GM21786 (cell line): ENCODE measurements around the gene TBL1X.
A peak's percentile ranks its signal among the peaks of the same experiment; 100 is the strongest.

Experiments used
- ATAC-seq: cut with Tn5 transposase; IDR thresholded peaks from one replicate; pipeline ENCODE4 v1.9.1; 2021; ENCODE audit not compliant: unreplicated experiment

The TBL1X gene

DNA sequence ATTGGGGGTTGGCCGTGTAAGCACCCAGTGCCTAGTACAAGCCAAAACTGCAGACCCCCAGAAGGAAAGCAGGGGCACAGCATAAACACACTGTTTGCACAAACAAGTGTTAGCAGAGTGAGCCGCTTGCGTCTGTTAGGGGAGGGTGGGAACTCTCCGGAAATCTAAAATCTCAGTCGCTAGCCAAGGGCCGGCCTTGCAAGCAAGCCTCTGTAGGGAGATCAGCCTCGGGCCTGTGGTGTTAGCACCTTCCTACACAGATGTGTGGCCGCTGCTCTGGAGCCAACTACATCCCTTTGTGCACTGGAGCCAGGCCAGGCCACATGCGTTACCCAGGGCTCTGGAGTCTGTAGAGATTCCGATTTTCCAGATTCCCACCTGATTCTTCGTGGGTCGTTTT is 233.7 kb downstream of the TBL1X start:
- no peak for ATAC-seq

- no peak for ATAC-seq
Observed at GRCh38 chrX:9700555-9700954, 235.7 kb downstream of the TBL1X start.

DNA sequence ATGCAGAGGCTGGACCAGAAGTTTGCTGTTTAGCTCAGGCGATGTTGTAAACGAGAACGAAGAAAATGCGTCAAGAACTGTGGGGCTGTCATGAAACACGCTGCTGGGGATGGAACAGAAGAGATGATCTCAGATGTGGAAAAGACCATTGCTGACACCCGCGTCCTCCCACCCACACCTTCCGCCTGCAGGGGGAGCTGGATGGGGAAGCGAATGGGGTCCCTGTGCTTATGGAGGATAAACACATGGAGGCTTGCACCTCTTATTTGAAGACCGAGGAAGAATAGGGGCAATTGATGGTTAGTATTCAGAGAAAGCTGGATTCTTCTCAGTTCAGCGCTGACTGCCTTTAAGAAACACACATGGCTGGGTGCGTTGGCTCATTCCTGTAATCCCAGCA is 236.9 kb downstream of the TBL1X start:
- no peak for ATAC-seq

DNA sequence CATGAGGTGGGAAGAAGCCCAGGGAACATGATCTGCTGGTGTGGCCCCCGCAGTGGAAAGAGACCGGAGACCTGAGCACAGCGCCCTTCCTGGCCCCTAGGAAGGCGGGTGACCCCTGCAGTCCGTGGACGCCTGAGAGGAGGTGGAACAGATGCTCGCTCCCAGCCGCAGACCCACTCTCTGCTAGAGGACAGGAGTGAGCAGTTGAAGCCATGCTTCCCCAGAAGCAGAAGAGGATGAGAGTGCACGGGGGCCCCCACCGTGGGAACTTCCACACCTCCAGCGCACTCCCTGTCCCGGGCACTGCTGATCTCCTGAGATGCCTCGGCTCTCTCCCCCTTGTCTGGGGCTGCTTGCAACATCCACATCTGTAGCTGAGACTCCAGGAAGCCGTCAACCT is 238.5 kb downstream of the TBL1X start:
- no peak for ATAC-seq

DNA sequence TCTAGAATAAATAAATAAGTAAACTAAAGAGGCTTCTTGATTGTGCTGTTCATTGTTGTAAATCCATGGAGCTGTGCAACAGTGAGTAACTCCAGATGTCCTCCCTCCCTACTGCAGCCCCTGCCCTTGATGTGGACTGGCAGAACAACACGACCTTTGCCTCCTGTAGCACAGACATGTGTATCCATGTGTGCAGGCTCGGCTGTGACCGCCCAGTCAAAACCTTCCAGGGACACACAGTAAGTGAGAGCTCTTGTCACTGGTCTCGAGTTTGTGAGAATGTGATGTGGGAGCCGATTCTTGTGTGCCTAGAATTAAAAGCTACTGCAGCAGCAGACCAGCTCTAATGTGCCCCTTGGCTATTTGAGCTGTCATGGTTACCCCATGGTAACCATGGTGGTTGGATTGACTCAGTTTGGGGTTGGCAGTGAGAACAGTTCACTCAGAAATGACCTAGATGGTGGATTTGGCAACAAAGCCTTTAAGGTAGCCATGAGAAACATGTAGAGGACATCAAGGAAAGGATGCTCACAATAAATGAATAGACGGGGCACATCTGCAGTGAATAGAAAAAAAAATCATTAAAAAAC is 240.1 kb downstream of the TBL1X start:
- ATAC-seq, result no peak

DNA sequence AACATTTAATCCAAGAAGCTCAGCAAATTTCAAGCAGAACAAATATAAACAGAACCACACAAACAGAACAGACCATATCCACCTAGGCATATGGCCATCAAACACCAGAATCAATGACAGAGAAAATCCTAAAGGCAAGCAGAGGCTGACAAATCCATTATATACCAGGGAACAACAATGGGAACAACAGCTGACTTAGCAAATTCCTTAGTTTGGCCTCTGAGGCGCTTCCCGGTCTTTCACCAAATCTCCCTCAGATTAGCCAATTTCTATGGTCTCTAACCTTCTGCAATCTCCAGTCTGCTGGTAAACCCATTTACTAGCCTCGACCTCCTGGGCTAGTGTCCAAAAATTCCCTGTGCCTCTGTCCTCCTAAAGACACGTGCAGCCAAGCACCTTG is 241.6 kb downstream of the TBL1X start:
- ATAC-seq, result no peak

- no peak for ATAC-seq
Observed at GRCh38 chrX:9707306-9708033, 242.6 kb downstream of the TBL1X start.

- no peak for ATAC-seq
Observed at GRCh38 chrX:9708086-9708485, 243.2 kb downstream of the TBL1X start.

GRCh38 chrX:9708923-9709553 is 244.2 kb downstream of the TBL1X start:
- peak; percentile 81 for ATAC-seq

GRCh38 chrX:9710332-9710731 is 245.5 kb downstream of the TBL1X start:
- no peak for ATAC-seq

DNA sequence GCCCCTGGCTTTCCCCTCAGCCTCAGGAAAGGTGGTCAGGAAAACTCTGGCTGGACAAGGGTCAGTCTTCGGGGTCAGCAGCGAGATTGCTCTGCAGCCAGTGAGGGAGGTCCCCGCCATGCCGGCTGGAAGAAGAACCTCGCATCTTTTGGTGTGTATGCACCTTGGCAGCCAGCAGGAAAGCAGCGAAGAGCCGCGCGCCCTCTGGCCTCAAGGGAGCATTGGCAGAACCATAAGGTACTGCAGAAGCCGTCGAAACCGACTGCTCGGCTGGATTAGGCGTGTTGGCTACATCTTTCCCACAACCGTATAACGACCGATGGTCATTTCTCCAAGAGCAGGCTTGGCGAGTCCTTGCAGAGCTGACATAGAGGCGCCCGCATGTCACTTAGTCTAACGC is 252.5 kb downstream of the TBL1X start:
- ATAC-seq, result no peak

DNA sequence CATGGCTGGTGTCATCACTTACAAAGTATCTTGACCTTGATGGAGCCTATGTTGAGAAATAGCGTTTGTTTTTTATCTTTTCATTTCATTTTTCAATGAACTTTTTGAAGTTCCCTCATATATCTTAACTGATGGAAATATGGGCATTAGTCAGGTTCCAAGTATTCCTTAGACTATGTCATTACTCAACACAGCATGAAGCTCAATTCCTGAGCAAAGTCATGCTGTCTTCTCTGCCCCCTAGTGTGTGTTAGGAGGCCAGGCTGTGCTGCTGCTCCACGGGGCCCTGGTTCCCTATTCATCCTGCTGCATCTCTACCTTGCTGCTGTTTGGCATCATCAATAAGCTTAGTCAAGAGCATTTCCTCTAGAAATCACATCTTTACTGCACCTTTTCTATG is 259.9 kb downstream of the TBL1X start:
- ATAC-seq, result no peak

GRCh38 chrX:9728261-9728660 is 263.4 kb downstream of the TBL1X start:
- no peak for ATAC-seq

GRCh38 chrX:9729171-9729885 is 264.5 kb downstream of the TBL1X start:
- no peak for ATAC-seq

GRCh38 chrX:9730078-9730477 is 265.2 kb downstream of the TBL1X start:
- no peak for ATAC-seq

- no peak for ATAC-seq
Observed at GRCh38 chrX:9730752-9731151, 265.9 kb downstream of the TBL1X start.

GRCh38 chrX:9737363-9737762 is 272.5 kb downstream of the TBL1X start:
- no peak for ATAC-seq

GRCh38 chrX:9738151-9738550 is 273.3 kb downstream of the TBL1X start:
- ATAC-seq, result no peak

DNA sequence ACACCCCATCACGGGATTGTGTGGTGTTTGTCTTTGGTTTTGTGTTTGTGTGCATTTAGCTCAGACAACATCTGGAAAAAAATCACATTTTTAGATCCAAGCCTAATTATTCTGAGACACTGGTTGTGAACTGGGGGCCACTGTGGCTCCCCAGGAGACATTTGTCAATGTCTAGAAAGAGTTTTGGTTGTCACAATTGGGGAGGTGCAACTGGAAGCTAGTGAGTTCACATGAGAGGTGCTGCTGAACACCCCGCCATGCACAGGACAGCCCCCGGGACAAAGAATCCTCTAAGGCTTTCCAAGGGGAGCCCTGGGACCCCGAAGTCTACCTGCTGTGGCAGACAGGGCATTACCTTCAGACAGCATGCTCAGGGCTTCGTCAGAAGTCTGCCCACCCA is 274.3 kb downstream of the TBL1X start:
- no peak for ATAC-seq

- no peak for ATAC-seq
Observed at GRCh38 chrX:9745417-9746115, 280.7 kb downstream of the TBL1X start.

- ATAC-seq, result no peak
Observed at GRCh38 chrX:9746148-9746888, 281.5 kb downstream of the TBL1X start.
